ENCODE data around the gene PLA2G6. TPM values are rescaled to one million over a fixed set of nuclear protein-coding genes. Genes with fewer than 3 reads are reported as not detected.

The PLA2G6 gene
- total and polyA plus RNA-seq, 9 of the 15 experiments (the other 6 are each of a cell fraction or from before 2014, with no cell fraction given): 0.11 to 12.2 (median 9.7) TPM

- TF ChIP-seq ZBTB5 (IDR thresholded peaks at IDR 0.05) (no peak), TBP (optimal IDR thresholded peaks at IDR 0.05; ENCODE audit: low read depth, low read length) (no peak)
Observed at GRCh38 chr22:38228873-38229740, 47.5 kb upstream of the PLA2G6 start (continued).

- no peak overlapping the region for H3K27ac ChIP-seq (ENCODE audit: extremely low read depth, low read depth, low read length)
- in situ Hi-C loops (cut with MboI) (no loop called here), intact Hi-C loops (cut with micrococcal nuclease) (no loop called here)
- POLR2A ChIA-PET: interaction anchor here (0.8 kb wide), 1 partner anchor 118 kb away, joined by 3 read pairs; the partner anchor contains the start of gene BAIAP2L2
- H3K9me3 ChIP-seq (replicated peaks; ENCODE audit: control insufficient read depth, insufficient read depth, low read depth, low read length): no peaks in the 10 kb centered on the region
- H2AFZ ChIP-seq (ENCODE audit: low read depth, low read length): no peak overlapping the region
- WGBS (ENCODE audit: insufficient coverage, low coverage, missing lambda C conversion rate): 86% methylated on average over 1 of the region's 3 CpGs
- CTCF ChIA-PET (ENCODE audit: low intra/inter-chr PET ratio): no interaction called here
- H3K79me2 ChIP-seq (ENCODE audit: control insufficient read depth, insufficient read depth, low read length): no peaks in the 10 kb centered on the region
- BruUV-seq (replicated peaks): no TSS peak
- H4K20me1 ChIP-seq (replicated peaks; ENCODE audit: control insufficient read depth, insufficient read depth, low read length): no peaks in the 10 kb centered on the region
- no peaks in the 10 kb centered on the region; a peak in 2 of 5 replicates for H3K4me1 ChIP-seq (replicated peaks in 1 of 2; ENCODE audit: control insufficient read depth in 2 of 2, insufficient read depth in 2 of 2, low read length in 2 of 2)
- DNase-seq (ENCODE audit: extremely low read depth in 1 of 4, low spot score in 3 of 4): no peak
- H3K9ac ChIP-seq (ENCODE audit: insufficient read depth in 1 of 2, low read depth in 2 of 2, low read length in 2 of 2): no peak overlapping the region
- no peaks in the 10 kb centered on the region for H3K9me1 ChIP-seq (ENCODE audit: control insufficient read depth, insufficient read depth, low read length)
- peaks cover 25% of the 10 kb centered on the region; the same call in 2 of the 3 replicates for H3K36me3 ChIP-seq (ENCODE audit: control insufficient read depth, insufficient read depth, low read length)
- H3K4me3 ChIP-seq: no peak overlapping the region
- no peak overlapping the region for H3K4me2 ChIP-seq (ENCODE audit: insufficient read depth, low read length)
- FAIRE-seq: no peak
- no peak for ATAC-seq
- H3K27me3 ChIP-seq (ENCODE audit: control insufficient read depth in 2 of 2, insufficient read depth in 2 of 2, low read length in 2 of 2): no peaks in the 10 kb centered on the region
- TF ChIP-seq MNT (conservative IDR thresholded peaks at IDR 0.05) (no peak), ZNF24 (IDR thresholded peaks at IDR 0.05) (no peak), ELF4 (CRISPR knock-in tag; IDR thresholded peaks at IDR 0.05) (no peak), DMBX1 (CRISPR knock-in tag; IDR thresholded peaks at IDR 0.05; ENCODE audit: borderline replicate concordance) (no peak), NR0B1 (IDR thresholded peaks at IDR 0.05; ENCODE audit: partially characterized antibody) (no peak), USF1 (CRISPR knock-in tag; IDR thresholded peaks at IDR 0.05) (no peak), PTBP1 (IDR thresholded peaks at IDR 0.05; ENCODE audit: low read depth, low read length) (no peak), NFE2 (IDR thresholded peaks at IDR 0.05; ENCODE audit: low read depth) (no peak), KDM5B (IDR thresholded peaks at IDR 0.05; ENCODE audit: insufficient replicate concordance, low read depth, low read length) (no peak), SIN3B (IDR thresholded peaks at IDR 0.05; ENCODE audit: low read depth) (no peak)
Observed at GRCh38 chr22:38228326-38228872, 46.8 kb upstream of the PLA2G6 start.

Measured in K562 (cell line).